Right lobe of liver (tissue), 6 donors: Measurements from ENCODE around the gene SLC9A7. TPM values are rescaled to one million over a fixed set of nuclear protein-coding genes. Genes with fewer than 3 reads are reported as not detected.

Source experiments
- ATAC-seq, 4 donors: fragments of 200-7000 bp; cut with Tn5 transposase; one replicate each; pipeline ENCODE4 v1.9.1; 2020; ENCODE audit warnings: mild to moderate bottlenecking in 4 of 4, moderate library complexity in 4 of 4
- DNase-seq, 3 donors: peaks; one replicate each; pipeline ENCODE4 v3.0.0-alpha.2; 2020
- H3K27ac ChIP-seq, 3 donors: fragments of 200-600 bp; one replicate each; pipeline ENCODE4 v1.8.0; 2022
- H3K27me3 ChIP-seq, 2 donors: fragments of 200-600 bp; one replicate each; pipeline ENCODE4 v1.8.0; 2022
- H3K36me3 ChIP-seq, 4 donors: fragments of 200-600 bp; sonication (generic) in 1 of 4; one replicate each; pipeline versions ENCODE4 v1.5.1 to v1.8.0; 2017 to 2022; ENCODE audit warnings: control low read depth in 1 of 4
- H3K4me1 ChIP-seq, 4 donors: fragments of 200-600 bp; sonication (generic) in 1 of 4; one replicate each; pipeline versions ENCODE4 v1.5.1 to v1.8.0; 2017 to 2022; ENCODE audit warnings: control low read depth in 1 of 4
- H3K4me3 ChIP-seq, 3 donors: fragments of 200-600 bp; one replicate each; pipeline ENCODE4 v1.8.0; 2022
- H3K9me3 ChIP-seq, 4 donors: fragments of 200-600 bp; sonication (generic) in 1 of 4; one replicate each; pipeline versions ENCODE4 v1.5.1 to v1.8.0; 2017 to 2022; ENCODE audit warnings: control low read depth in 1 of 4
- CTCF ChIP-seq, 4 donors: fragments of 200-600 bp in 3 of 4; fragments of 450-650 bp in 1 of 4; IDR thresholded peaks; one replicate each; pipeline versions ENCODE4 v1.5.1 to v1.8.0; 2016 to 2022; ENCODE audit warnings: antibody characterized with exemption in 4 of 4, mild to moderate bottlenecking in 2 of 4
- POLR2A ChIP-seq: fragments of 450-650 bp; IDR thresholded peaks from one replicate; pipeline ENCODE4 v1.6.1; 2017; ENCODE audit warnings: antibody characterized with exemption, mild to moderate bottlenecking
- WGBS: methylation state at CpG from one replicate; pipeline ENCODE4 v1.1.6; 2018; ENCODE audit warnings: low coverage, low lambda C conversion rate; ENCODE audit not compliant: insufficient coverage; ENCODE audit errors: missing lambda C conversion rate; 5-methylcytosine and 5-hydroxymethylcytosine counted together
- intact Hi-C, 2 donors: fragments of 100-400 bp; cut with DNase I; formaldehyde crosslinking; loops; one replicate each; pipeline versions ENCODE4 v1.11.2 to v1.14.1; 2022
- total RNA-seq, 6 experiments: library from RNA; depleted of rRNA in 2 of 6; stranded (reverse); fragments of >200 nt in 2 of 6; fragmentation: NEBNext Ultra II Directional in 3 of 6; extraction: Animal tissue kit (Norgen Biotek cat#: 25700) in 3 of 6; gene quantifications; one replicate each; pipeline versions ENCODE4 v1.1.0 to v1.2.4, GENCODE V29; 2016 to 2023
- donor health status: DM: no; HTN: yes; CAD: no.
- donor health status: DM: no; HTN: no; CAD: no.
- donor health status: DM: no; HTN: no; CAD: no.
- donor health status: DM: no; HTN: yes; CAD: no.
- donor health status: DM: no; HTN: yes; CAD: no.

SLC9A7 gene
- total RNA-seq, 6 experiments from 2014 or later, result 5.7 to 9.0 (median 6.4) TPM

- 43% methylated on average over 5 of the region's 7 CpGs for WGBS
- DNase-seq, result no peak
- Histone ChIP-seq H3K27me3 (no peaks in the 10 kb centered on the region), H3K36me3 (no peaks in the 10 kb centered on the region), H3K4me3 (no peak overlapping the region), H3K27ac (no peak overlapping the region), H3K9me3 (no peaks in the 10 kb centered on the region), H3K4me1 (peaks cover 0 to 3% (median 0%) of the 10 kb centered on the region in 4 donors)
- TF ChIP-seq CTCF (IDR thresholded peaks at IDR 0.05) (no peak), POLR2A (no peak)
- no peak for ATAC-seq
- intact Hi-C loops, result no loop called here
These were observed 181.5 kb downstream of the SLC9A7 start for GRCh38 chrX:46577221-46578005.

DNA sequence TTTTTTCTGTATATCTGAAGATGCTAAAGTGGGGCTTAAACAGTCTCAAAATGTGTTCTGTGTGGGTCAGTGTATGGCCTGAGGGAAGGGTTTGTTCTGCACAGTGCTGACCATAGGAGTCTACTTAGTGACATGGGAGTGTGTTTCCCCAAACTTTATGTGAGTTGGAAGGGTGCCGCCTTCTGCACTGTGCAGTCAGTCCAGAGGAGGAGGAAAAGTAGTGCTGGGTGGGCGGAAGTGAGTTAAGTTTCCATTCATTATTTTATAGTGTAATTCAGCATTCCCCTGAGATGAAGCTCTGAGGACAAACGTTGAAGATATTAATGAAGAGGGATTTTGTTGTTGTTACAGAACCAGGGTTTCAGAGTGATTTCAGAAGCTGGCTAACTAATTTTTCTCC lies 182.5 kb downstream of the SLC9A7 start:
- Histone ChIP-seq H3K27ac (peak overlapping the region in 1 of 3 donors; percentile 33), H3K4me3 (peak overlapping the region in 2 of 3 donors; percentile 58 to 61), H3K4me1 (peaks cover 0 to 3% (median 0%) of the 10 kb centered on the region in 4 donors), H3K27me3 (no peaks in the 10 kb centered on the region), H3K36me3 (no peaks in the 10 kb centered on the region), H3K9me3 (no peaks in the 10 kb centered on the region)
- 23% methylated on average over 3 of the region's 3 CpGs for WGBS
- ATAC-seq (peak in 3 of 4 donors; percentile 6 to 20 (median 15)), DNase-seq (no peak)
- intact Hi-C loops, result no loop called here
- TF ChIP-seq CTCF (IDR thresholded peaks at IDR 0.05), result no peak

DNA sequence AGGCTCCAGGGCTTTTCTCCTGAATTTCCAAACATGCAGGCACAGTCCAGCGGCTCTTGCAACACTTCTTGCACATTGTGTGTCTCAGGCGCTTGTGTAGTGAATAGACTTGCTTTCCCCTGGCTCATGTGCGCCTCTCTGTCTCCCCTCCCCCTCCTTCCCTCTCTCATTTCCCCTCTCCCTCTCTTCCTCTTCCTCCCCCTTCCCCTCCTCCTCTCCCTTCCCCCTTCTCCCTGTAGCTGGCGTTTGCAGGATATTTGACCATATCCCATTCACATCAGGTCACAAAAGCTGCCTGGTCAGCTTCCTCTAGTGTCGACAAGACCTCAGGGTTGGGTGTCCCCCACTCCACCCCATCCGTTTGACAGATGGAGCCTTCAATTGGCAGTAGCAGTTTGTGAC lies 182.9 kb downstream of the SLC9A7 start:
- no peak for TF ChIP-seq POLR2A
- TF ChIP-seq CTCF (IDR thresholded peaks at IDR 0.05), result no peak
- WGBS, result 27% methylated on average over 6 of the region's 6 CpGs
- intact Hi-C loops, result no loop called here
- no peaks in the 10 kb centered on the region for H3K9me3 ChIP-seq
- H3K27me3 ChIP-seq, result no peaks in the 10 kb centered on the region
- ATAC-seq (peak; percentile 45 to 59 (median 52)), DNase-seq (peak; percentile 30 to 68 (median 60))
- peak overlapping the region in 1 of 3 donors; percentile 33 for H3K27ac ChIP-seq
- H3K4me1 ChIP-seq, result peaks cover 0 to 3% (median 0%) of the 10 kb centered on the region in 4 donors
- H3K4me3 ChIP-seq, result peak overlapping the region; percentile 40 to 61 (median 58)
- H3K36me3 ChIP-seq, result no peaks in the 10 kb centered on the region

DNA sequence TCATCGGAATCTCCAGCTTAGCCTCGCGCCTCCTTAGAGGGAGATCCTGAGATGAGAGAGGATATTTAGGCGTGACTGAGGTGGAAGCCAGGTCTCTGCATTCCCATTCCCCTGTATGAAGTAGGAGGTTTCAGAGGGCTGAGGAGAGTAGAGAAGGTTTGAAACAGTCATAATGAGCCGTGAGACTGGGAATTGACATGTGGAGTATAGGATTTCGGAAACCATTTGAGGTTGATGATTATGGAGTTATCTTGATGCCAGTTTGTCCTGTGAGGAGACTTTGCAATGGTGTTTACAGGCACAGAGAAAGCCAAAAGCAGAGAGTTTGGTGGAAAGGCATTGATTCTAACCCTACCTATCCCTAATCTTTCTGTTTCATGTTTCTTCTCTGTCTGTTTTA lies 183.3 kb downstream of the SLC9A7 start:
- peaks cover 0 to 3% (median 0%) of the 10 kb centered on the region in 4 donors for H3K4me1 ChIP-seq
- intact Hi-C loops, result no loop called here
- WGBS, result 48% methylated on average over 6 of the region's 6 CpGs
- H3K9me3 ChIP-seq, result no peaks in the 10 kb centered on the region
- DNase-seq (no peak), ATAC-seq (no peak)
- TF ChIP-seq POLR2A, result no peak
- TF ChIP-seq CTCF (IDR thresholded peaks at IDR 0.05), result no peak
- no peak overlapping the region for H3K27ac ChIP-seq
- H3K36me3 ChIP-seq, result no peaks in the 10 kb centered on the region
- peak overlapping the region; percentile 40 to 61 (median 58) for H3K4me3 ChIP-seq
- H3K27me3 ChIP-seq, result no peaks in the 10 kb centered on the region
